Stimulated activated CD8-positive, alpha-beta memory T cell treated with anti-CD3 and anti-CD28 coated beads, Interleukin-12 subunit alpha, Interleukin-12 subunit beta, amount 100 ng/mL, for 4 hours (primary cell): ENCODE results near the gene TAAR2.
"Not testable (repeated sequence)": the region's sequence is repeated elsewhere in the genome, so short reads cannot be mapped to it uniquely, and the experiment has no call there.

Experiments used
- DNase-seq: peaks from one replicate; pipeline ENCODE4 v3.0.0-alpha.2; 2020; ENCODE audit warnings: low read depth

Gene TAAR2

DNA sequence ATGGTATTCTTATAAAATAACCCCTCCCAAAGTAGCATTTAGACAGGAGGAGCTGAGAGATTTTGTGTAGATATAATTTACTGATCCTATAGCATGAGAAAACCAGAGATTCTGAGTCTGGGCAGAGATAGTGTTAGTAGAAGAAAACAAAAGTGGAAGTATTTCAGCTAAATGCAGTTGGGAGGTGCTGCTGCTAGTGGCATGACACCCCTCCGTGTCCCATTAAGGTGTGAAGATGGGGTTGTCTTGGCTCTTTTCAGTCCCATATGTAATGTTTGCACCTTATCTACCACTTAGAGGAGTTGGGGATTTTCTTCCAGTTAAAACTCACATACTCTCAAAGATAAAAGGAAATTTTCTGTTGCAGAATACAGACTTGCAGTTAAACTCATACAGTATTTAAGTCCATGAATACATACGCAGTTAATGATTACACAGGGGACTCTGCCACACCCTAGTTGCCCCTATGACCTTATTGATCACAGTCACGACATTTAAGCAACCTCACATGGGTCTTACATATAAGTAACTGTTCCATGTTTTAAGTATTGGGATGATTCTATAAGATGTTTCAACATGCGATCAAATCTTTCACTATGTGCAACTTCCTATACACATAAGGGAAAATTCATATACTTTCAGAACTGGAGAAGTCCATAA is 11.5 kb downstream of the TAAR2 start:
- no peak for DNase-seq

DNA sequence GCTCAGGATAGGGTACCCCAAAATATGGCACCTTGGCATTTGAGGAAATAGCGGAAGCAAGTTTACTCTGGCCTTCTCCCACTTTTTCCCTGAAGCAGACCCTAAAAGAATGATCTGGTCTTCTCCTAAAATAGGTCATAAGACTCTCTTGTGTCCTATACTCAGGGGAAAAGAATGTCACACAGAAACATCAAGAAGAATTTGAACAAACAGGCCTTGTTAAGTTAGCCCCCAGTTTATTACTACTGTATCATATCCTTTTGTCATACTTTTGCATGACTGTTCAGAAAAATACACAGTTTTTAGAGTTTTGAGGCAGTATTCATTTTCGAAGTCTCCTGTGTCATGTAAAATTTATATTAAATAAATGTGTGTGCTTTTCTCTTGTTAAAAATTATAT is 12.5 kb downstream of the TAAR2 start:
- DNase-seq, result no peak

DNA sequence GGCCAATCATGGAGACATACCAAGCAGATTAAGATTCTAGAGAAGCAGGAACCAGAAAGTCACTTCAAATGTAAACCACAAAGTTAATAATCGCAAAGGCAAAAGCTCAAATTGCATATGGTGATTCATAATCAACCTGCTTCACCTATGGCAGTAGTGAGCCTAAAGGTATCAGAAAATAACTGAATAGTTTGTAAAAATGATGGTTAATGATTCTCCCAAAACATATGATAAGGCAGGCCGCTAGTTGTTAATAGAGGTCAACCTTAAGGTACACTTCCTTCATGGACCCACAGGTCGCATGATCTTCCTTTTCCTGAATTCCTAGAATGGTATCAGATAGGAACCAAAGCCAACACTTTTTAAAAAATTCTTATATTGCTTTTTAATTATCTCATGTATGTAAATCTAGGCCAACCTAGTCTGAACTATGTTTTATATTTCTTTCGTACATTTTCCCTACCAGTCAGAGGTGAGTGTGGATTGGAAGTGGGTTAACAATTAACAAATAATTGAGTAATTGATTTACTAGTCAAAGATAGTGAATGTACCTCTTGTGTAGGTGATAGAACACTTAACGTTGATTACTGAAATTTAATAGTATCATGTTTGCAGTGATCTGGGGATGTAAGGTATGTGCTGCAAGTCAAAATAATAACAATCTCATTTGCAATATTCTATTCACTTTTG is 16.4 kb downstream of the TAAR2 start:
- DNase-seq, result no peak

DNA sequence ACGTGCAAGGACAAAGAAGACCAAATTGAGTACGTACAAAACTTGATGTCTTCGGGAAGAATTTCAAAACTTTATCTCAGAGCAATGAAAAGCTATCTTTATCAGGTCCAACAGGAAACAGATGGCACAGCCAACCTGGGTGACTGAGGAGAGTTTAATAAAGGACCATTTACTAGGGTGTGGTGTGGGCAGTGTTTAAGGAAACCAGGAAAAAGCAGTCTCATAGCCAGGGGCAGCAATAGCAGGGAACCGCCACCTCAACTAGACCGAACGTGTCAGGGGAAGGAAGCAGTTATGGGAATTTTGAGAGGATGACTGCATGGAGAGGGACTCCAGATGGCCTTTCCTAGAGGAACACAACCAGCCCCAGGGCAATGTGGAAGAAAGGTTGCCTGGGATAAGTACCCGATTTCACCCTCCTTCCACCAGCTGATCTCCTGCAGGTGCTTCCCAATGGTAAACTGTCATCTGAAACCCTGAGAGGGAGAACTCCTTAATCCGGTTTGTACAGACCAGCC is 19.4 kb downstream of the TAAR2 start:
- no peak for DNase-seq

DNA sequence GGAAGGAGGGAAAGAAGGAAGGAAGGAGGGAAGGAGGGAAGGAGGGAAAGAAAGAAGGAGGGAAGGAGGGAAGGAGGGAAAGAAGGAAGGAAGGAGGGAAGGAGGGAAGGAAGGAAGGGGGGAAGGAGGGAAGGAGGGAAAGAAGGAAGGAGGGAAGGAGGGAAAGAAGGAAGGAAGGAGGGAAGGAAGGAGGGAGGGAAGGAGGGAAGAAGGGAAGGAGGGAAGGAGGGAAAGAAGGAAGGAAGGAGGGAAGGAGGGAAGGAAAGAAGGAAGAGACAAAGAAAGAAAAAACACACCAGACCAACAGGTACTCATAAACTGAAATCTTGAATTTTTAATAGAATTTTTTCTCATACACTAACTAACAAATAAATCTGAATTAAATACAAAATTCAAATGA is 23.2 kb downstream of the TAAR2 start:
- DNase-seq, result not testable (repeated sequence)

DNA sequence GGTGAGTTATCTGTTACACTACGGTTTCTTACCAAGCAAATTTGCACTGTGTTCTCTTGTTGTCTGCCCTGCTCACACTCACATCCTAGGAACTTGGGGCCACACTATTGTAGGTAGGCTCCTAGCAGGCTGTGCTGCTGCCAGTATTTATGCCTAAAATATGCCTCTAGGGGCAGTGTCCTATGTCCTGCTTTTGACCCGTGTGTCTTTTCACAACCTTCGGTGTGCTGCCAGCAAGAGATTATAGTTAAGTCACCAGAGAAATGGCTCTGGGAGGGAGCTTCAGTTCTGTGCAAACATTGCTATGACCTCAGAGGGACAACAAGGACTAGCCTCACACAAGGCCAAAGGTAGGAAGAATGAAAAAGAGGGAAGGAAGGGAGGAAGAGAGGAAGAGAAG is 25.6 kb downstream of the TAAR2 start:
- no peak for DNase-seq

DNA sequence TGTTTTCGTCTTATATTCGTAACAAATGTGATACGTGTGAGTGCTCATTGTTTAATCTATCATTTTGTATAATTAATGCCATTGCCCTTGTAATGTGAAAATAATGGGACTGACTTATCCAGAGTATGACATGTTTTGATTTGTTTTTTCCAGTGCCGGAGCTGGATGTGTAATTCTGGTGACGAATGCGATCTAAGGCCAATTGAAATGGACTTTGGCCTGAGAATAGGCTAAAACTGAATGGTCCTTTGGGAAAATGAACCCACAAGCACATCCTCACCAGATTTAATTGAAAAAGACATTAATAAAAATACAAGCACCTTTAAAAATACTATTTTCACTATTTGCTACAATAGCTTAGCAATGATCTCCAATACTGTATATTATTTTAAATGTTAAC is 27.9 kb downstream of the TAAR2 start:
- no peak for DNase-seq

DNA sequence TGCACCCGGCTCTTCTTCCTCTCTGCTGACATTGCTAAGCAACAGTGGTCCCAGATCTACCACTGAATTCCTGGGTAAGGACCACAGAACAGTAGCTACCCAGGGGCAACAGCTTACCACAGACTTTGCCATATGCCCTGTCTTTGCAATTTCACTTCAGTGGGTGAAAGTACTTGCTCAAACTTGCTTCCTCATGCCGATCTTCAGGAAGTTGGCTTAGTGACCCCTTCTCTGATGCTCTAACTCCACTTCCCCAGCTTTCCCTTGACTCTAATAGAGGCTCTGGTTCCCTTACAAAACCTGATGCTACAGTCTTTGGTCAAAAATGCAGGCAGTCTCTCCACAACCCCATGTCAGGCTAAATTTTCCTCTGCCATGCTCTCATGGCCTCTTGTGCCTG is 31.2 kb downstream of the TAAR2 start:
- DNase-seq, result no peak

DNA sequence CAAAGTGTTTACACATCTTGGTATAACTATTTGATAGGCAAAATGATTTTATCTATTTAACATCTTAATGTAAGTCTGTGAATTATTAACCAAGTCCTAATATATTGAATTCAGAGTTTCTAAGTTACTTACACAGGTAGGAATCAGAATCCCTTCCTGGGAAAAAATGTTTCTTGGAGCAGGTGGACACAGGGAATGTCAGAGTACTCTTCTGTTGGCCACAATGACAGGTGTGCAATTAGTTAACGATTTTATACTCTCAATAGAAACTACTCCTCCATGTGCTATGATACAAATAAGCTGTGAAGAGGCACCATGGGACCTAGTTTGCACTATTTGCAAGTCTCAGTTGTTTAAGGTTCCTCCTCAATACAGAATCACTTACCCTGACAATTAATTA is 33.7 kb downstream of the TAAR2 start:
- no peak for DNase-seq

DNA sequence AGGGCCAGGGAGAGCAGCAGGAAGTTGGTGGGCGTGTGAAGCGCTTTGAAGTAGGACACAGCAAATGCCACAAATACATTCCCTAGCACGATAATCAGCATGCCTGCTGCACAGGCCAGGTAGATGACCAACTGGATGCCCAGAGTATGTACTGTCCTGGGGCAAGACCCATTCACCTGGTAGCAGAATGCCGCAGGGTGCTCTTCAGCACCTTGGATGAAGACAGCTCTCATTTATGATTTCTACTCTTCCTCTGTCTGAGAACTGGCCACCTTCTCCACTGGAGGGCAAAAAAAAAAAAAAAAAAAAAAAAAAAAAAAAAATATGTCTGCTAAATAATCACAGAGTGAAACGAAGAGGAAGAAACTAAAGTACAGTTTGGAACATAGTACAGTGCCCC is 34.6 kb downstream of the TAAR2 start, which contains the start of gene TAAR5:
Gene TAAR5 (minus strand): TSS at position 288 of the 400 bp plus-strand sequence. CDS start 55 bp downstream, at position 233.
- no peak for DNase-seq

DNA sequence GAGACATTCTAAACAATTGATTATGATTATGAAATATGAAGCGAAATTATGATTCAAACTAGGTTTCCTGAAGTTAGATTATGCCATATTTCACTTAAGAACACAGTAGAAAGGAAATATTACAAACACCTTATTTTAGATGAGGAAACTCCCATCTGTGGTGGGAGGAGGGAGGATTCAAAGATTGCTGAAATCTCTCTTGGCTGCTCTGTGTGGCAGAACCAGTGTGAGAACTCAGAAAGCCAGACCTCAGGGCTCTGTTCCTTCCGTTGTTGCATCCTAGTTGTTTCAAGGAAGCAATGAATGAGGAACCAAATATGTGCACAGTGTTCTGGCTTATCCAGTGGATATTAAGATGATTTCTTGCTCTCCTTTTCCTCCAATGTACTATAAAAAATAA is 36.7 kb downstream of the TAAR2 start:
- DNase-seq, result no peak

DNA sequence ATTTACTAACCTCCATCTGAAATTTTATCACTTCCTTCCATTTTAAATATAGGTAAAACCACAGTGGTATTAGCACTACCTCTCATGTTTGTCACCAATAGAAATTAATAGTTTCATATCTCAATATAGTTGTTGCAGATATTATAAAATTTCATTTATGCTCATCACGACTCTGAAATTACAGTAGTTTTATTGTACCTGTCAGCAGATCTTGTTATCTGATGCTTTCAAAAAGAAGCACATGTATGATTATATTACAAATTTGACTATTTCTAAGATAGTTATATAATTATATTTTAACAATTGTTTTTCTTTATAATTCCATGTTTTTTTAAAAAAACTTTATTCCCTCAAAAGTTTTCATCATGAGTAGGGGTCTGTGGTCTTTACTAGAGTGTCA is 39.4 kb downstream of the TAAR2 start:
- no peak for DNase-seq

DNA sequence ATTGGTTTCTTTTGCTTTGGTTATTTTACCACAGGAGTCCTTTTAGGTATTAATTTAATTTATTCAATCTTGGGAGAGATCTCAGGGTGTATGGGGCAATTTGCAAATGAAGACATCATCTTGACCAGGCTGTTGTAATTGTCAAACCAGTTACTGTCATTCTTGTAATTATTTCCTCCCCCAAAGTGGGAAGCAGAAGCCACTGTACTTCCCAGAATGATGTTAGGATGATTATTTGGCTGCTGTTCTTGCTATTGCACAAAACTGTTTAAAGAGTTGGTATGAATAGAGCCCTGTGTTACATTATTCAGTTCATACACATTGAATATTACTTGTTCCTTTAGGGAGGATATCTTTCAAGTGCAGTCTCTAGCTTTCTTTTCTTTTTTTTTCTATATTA is 52.3 kb downstream of the TAAR2 start:
- no peak for DNase-seq

DNA sequence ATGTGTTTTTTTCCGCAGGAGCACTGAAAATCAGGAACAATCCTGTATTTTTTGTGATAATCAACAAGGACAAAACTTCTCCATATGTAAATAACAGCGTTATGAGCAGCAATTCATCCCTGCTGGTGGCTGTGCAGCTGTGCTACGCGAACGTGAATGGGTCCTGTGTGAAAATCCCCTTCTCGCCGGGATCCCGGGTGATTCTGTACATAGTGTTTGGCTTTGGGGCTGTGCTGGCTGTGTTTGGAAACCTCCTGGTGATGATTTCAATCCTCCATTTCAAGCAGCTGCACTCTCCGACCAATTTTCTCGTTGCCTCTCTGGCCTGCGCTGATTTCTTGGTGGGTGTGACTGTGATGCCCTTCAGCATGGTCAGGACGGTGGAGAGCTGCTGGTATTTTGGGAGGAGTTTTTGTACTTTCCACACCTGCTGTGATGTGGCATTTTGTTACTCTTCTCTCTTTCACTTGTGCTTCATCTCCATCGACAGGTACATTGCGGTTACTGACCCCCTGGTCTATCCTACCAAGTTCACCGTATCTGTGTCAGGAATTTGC is 53.8 kb downstream of the TAAR2 start, which contains the start of gene TAAR6:
Gene TAAR6 (plus strand): TSS at position 102 of the 557 bp plus-strand sequence. CDS start 0 bp downstream, at position 102.
- DNase-seq, result no peak

DNA sequence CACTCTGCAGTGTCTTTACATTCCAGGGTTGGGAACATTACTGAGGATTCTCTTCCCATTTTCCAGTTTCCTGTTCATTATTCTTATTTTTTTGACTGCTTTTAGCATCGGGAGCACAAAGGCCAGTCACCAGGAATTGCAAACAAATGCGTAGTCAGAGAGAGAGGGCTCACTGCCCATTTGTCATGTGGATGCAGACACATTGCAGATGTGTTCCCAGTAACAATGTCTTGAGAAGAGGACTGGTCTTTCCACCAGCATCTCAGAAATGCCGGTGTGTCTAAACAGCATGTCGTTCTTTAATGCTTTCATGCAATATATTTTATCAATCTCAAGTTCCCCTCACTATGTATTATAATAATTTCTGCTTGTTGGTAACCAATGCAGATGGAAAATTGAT is 54.9 kb downstream of the TAAR2 start:
- no peak for DNase-seq

DNA sequence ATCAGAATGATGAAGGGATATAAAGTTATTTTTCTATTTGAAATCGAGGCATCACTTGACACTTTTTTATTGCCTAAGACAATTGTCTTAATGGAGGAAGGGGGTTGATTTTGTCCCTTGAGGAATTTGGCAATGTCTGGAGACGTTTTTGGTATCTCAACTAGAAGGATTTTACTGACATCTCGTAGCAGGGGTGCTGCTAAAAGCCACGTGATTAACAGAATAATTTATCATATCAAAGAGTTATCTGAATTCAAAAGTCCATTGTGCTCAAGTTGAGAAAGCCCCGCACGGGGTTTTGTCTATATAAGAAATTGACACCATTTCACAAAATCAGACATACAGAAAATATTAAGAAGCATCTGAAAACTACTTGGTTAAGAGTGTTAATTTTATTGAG is 55.5 kb downstream of the TAAR2 start:
- no peak for DNase-seq

DNA sequence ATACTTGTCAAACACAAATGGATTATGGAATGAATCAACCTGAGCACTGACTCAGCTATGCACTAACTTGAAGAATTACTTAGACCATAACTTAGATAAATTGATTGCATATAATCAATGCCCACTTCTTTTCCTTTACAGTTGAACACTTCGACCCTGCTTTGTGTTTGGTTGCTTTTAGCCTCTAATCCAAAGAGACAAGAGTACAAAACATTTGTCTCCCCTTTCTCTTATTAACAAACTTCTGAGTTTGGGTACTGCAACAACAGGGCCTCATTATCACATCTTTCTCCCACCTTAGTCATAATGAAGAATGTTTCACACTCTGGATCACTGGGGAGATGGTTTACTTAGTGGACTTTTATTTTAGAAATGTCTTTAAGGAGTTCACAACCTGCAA is 56.5 kb downstream of the TAAR2 start:
- no peak for DNase-seq
